ENCODE measurements around the gene ZSWIM2.

ZSWIM2 gene

DNA sequence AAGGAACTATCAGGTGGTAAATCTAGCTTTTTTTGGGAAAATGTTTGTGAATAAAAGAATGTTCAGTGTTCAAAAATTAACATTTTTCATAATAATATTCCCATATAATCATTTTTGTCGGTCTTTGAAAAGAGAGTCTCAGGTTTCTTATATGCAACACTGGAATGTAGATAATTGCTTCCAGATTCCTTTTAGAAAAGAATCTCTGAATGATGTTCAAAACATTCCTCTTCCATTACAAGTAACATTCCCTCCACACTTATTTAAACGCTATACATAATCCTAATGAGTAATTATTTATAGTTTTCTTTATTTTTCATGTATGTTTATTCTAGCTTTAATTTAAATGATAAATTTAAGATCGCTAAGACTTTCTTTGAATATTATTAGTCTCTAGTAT, 7.0 kb downstream of the ZSWIM2 start:
- Histone ChIP-seq H3K9me3 (no peaks in the 10 kb centered on the region), H3K36me3 (no peaks in the 10 kb centered on the region), H3K4me1 (ENCODE audit: control insufficient read depth in 1 of 2, insufficient read depth in 1 of 2, low read depth in 1 of 2, low read length in 1 of 2) (no peaks in the 10 kb centered on the region), H3K27ac (no peak overlapping the region), H3K27me3 (no peaks in the 10 kb centered on the region), H3K4me3 (ENCODE audit: low read depth in 1 of 2, low read length in 1 of 2) (no peak overlapping the region)
- TF ChIP-seq, protein P1, sequence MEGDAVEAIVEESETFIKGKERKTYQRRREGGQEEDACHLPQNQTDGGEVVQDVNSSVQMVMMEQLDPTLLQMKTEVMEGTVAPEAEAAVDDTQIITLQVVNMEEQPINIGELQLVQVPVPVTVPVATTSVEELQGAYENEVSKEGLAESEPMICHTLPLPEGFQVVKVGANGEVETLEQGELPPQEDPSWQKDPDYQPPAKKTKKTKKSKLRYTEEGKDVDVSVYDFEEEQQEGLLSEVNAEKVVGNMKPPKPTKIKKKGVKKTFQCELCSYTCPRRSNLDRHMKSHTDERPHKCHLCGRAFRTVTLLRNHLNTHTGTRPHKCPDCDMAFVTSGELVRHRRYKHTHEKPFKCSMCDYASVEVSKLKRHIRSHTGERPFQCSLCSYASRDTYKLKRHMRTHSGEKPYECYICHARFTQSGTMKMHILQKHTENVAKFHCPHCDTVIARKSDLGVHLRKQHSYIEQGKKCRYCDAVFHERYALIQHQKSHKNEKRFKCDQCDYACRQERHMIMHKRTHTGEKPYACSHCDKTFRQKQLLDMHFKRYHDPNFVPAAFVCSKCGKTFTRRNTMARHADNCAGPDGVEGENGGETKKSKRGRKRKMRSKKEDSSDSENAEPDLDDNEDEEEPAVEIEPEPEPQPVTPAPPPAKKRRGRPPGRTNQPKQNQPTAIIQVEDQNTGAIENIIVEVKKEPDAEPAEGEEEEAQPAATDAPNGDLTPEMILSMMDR (IDR thresholded peaks at IDR 0.05) = no peak

DNA sequence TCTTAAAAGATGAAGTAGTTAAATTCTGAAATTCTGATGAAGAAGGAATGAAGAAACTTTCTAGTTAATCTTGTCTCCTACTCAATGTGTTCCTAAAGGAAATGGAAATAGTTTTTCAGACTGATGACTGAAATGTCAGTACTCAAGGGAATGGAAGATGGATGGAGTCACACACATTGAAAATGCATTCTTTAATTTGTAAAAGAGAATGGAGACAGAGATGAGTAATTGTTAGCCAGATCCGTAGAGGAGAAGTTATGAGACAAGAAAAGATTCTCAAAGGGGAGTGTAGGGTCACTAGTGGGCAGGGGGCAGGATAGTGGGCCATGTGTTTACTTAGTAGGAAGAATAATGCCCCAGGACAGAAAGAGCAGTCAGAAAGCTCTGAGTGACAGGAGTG, 13.3 kb downstream of the ZSWIM2 start:
- no peak overlapping the region for H3K4me3 ChIP-seq (ENCODE audit: low read depth in 1 of 2, low read length in 1 of 2)
- H3K4me1 ChIP-seq (ENCODE audit: control insufficient read depth in 1 of 2, insufficient read depth in 1 of 2, low read depth in 1 of 2, low read length in 1 of 2) = no peaks in the 10 kb centered on the region
- TF ChIP-seq, protein P1 (IDR thresholded peaks at IDR 0.05) = no peak
- H3K9me3 ChIP-seq = no peaks in the 10 kb centered on the region
- H3K36me3 ChIP-seq = no peaks in the 10 kb centered on the region
- H3K27me3 ChIP-seq = no peaks in the 10 kb centered on the region
- no peak overlapping the region for H3K27ac ChIP-seq

DNA sequence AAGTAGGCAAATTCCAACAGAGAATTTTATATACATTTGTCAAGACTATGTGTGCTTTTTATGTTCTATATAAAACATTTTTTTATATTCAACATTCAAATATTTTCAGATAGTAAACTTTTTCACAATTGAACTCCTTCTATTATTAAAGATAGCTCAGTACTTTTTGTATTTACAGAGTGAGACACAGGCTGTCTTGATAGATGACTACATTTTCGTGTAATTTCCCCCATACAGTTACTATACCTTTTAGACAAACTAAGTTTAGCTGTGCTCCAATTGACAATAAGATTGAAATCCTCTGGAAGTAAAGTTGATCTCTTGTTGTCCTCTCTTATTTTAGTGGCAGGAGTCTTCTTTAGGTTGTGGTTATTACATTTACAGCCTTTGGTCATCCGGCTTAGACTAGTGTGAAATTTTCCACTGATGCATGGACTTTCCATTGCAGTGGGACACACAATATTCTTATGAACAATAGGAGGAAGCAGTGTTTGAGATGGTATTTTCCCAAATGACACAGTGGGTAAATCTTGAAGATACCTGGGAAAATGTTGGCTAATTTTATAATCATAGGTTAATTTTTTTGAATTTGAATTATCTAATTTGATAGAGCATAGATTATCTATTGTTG, 21.0 kb downstream of the ZSWIM2 start:
- Histone ChIP-seq H3K4me1 (ENCODE audit: control insufficient read depth in 1 of 2, insufficient read depth in 1 of 2, low read depth in 1 of 2, low read length in 1 of 2) (no peaks in the 10 kb centered on the region), H3K4me3 (ENCODE audit: low read depth in 1 of 2, low read length in 1 of 2) (no peak overlapping the region)
- TF ChIP-seq, protein P1 (IDR thresholded peaks at IDR 0.05) = no peak

DNA sequence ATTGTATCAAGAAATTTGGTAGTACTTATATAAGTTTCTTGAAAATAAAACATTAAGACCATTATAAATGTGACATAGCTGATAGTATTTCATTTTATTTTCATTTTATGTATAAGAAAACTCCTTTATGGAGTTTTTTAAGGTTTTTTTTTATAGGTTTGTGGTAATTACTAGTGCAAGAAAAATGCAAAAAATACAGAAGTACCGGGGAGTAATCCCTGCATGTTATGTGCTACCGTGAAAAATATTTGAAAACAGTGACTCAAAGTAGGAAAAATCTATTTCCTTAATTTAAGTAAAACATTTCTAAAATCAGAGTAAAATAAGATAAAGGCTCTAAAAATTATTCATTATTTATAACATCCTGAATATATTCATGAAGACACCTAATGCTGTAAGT, 21.6 kb downstream of the ZSWIM2 start:
- Histone ChIP-seq H3K4me3 (ENCODE audit: low read depth in 1 of 2, low read length in 1 of 2) (no peak overlapping the region), H3K9me3 (no peaks in the 10 kb centered on the region), H3K36me3 (no peaks in the 10 kb centered on the region), H3K27me3 (no peaks in the 10 kb centered on the region), H3K27ac (no peak overlapping the region), H3K4me1 (ENCODE audit: control insufficient read depth in 1 of 2, insufficient read depth in 1 of 2, low read depth in 1 of 2, low read length in 1 of 2) (no peaks in the 10 kb centered on the region)
- TF ChIP-seq, protein P1 (IDR thresholded peaks at IDR 0.05) = no peak

More for the DNA sequence above, 21.0 kb downstream of the ZSWIM2 start:
- H3K27ac ChIP-seq = no peak overlapping the region
- H3K36me3 ChIP-seq = no peaks in the 10 kb centered on the region
- H3K27me3 ChIP-seq = no peaks in the 10 kb centered on the region
- H3K9me3 ChIP-seq = no peaks in the 10 kb centered on the region

DNA sequence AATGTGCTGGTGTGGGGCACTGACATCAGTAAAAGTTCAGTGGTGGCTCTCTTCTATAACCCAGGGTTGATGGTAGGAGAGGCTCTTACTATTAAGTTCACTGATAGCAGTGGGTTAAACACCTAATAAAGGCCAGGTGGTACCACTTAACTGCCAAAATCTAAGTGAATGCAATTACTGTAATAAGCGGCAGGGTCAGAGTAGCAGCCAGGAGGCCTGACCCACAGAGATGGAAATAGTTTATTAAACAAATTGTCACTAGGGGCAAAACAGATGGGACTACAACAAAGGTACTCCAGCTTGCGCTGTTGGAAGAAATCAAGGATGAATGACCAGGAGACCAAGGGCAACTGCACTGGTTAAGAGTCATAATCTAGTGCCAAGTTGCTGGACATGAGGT, 26.6 kb downstream of the ZSWIM2 start:
- Histone ChIP-seq H3K27me3 (no peaks in the 10 kb centered on the region), H3K9me3 (no peaks in the 10 kb centered on the region), H3K27ac (no peak overlapping the region), H3K36me3 (no peaks in the 10 kb centered on the region), H3K4me1 (ENCODE audit: control insufficient read depth in 1 of 2, insufficient read depth in 1 of 2, low read depth in 1 of 2, low read length in 1 of 2) (no peaks in the 10 kb centered on the region), H3K4me3 (ENCODE audit: low read depth in 1 of 2, low read length in 1 of 2) (no peak overlapping the region)
- TF ChIP-seq, protein P1 (IDR thresholded peaks at IDR 0.05) = no peak
